Mononuclear cell (primary cell): ENCODE measurements around the gene GADL1. TPM values are rescaled to one million over a fixed set of nuclear protein-coding genes. Genes with fewer than 3 reads are reported as not detected.

ENCODE experiments used
- H3K27me3 ChIP-seq: 2 replicates; pipeline ENCODE4 v1.6.0; 2011; ENCODE audit warnings: low read length, control low read depth; ENCODE audit not compliant: insufficient read depth
- H3K4me1 ChIP-seq: 2 replicates; pipeline ENCODE4 v1.5.1; 2011; ENCODE audit warnings: mild to moderate bottlenecking, low read length, control low read depth; ENCODE audit not compliant: insufficient read depth
- H3K4me3 ChIP-seq: 2 replicates; pipeline ENCODE4 v1.5.1; 2011; ENCODE audit warnings: mild to moderate bottlenecking, low read length, moderate library complexity
- H3K9me3 ChIP-seq: 2 replicates; pipeline ENCODE4 v1.5.1; 2011; ENCODE audit warnings: low read depth, mild to moderate bottlenecking, control low read depth, low read length
- total RNA-seq: library from RNA; depleted of rRNA; stranded (reverse); fragments of >200 nt; gene quantifications from one replicate; pipeline ENCODE4 v1.2.3, GENCODE V29; 2012

GADL1 gene
- total RNA-seq, 1 donor = 0.94 TPM

- H3K27me3 ChIP-seq = no peaks in the 10 kb centered on the region
- H3K4me1 ChIP-seq = no peaks in the 10 kb centered on the region
- H3K4me3 ChIP-seq = no peak overlapping the region
- H3K9me3 ChIP-seq = no peaks in the 10 kb centered on the region
Measured at GRCh38 chr3:30908456-30909037, 14.1 kb upstream of the GADL1 start.

GRCh38 chr3:30904996-30905395 lies 10.5 kb upstream of the GADL1 start:
- H3K4me1 ChIP-seq = no peaks in the 10 kb centered on the region
- no peak overlapping the region for H3K4me3 ChIP-seq
- H3K27me3 ChIP-seq = no peaks in the 10 kb centered on the region
- H3K9me3 ChIP-seq = no peaks in the 10 kb centered on the region

- H3K4me3 ChIP-seq = no peak overlapping the region
- peaks cover 9% of the 10 kb centered on the region for H3K4me1 ChIP-seq
- H3K9me3 ChIP-seq = no peaks in the 10 kb centered on the region
- peaks cover 37% of the 10 kb centered on the region for H3K27me3 ChIP-seq
Measured at GRCh38 chr3:30895329-30895728, 868 bp upstream of the GADL1 start.

GRCh38 chr3:30893678-30894325 lies 659 bp downstream of the GADL1 start:
- no peaks in the 10 kb centered on the region for H3K9me3 ChIP-seq
- no peak overlapping the region for H3K4me3 ChIP-seq
- peaks cover 9% of the 10 kb centered on the region for H3K4me1 ChIP-seq
- peaks cover 37% of the 10 kb centered on the region for H3K27me3 ChIP-seq

- no peak overlapping the region for H3K4me3 ChIP-seq
- H3K4me1 ChIP-seq = peaks cover 9% of the 10 kb centered on the region
- no peaks in the 10 kb centered on the region for H3K9me3 ChIP-seq
- H3K27me3 ChIP-seq = peaks cover 33% of the 10 kb centered on the region
Measured at GRCh38 chr3:30890907-30891306, 3.6 kb downstream of the GADL1 start.

- Histone ChIP-seq H3K9me3 (no peaks in the 10 kb centered on the region), H3K4me1 (no peaks in the 10 kb centered on the region), H3K4me3 (no peak overlapping the region), H3K27me3 (peaks cover 6% of the 10 kb centered on the region)
Measured at GRCh38 chr3:30886888-30887287, 7.6 kb downstream of the GADL1 start.

- no peaks in the 10 kb centered on the region for H3K27me3 ChIP-seq
- H3K4me1 ChIP-seq = no peaks in the 10 kb centered on the region
- H3K4me3 ChIP-seq = no peak overlapping the region
- H3K9me3 ChIP-seq = no peaks in the 10 kb centered on the region
Measured at GRCh38 chr3:30878862-30879261, 15.6 kb downstream of the GADL1 start.

GRCh38 chr3:30875505-30875904 lies 19.0 kb downstream of the GADL1 start:
- H3K9me3 ChIP-seq = no peaks in the 10 kb centered on the region
- no peaks in the 10 kb centered on the region for H3K4me1 ChIP-seq
- no peak overlapping the region for H3K4me3 ChIP-seq
- no peaks in the 10 kb centered on the region for H3K27me3 ChIP-seq

GRCh38 chr3:30873671-30874070 lies 20.8 kb downstream of the GADL1 start:
- Histone ChIP-seq H3K27me3 (no peaks in the 10 kb centered on the region), H3K4me3 (no peak overlapping the region), H3K9me3 (no peaks in the 10 kb centered on the region), H3K4me1 (no peaks in the 10 kb centered on the region)

GRCh38 chr3:30872879-30873278 lies 21.6 kb downstream of the GADL1 start:
- Histone ChIP-seq H3K9me3 (no peaks in the 10 kb centered on the region), H3K4me1 (no peaks in the 10 kb centered on the region), H3K27me3 (no peaks in the 10 kb centered on the region), H3K4me3 (no peak overlapping the region)

- no peaks in the 10 kb centered on the region for H3K27me3 ChIP-seq
- no peak overlapping the region for H3K4me3 ChIP-seq
- no peaks in the 10 kb centered on the region for H3K4me1 ChIP-seq
- H3K9me3 ChIP-seq = no peaks in the 10 kb centered on the region
Measured at GRCh38 chr3:30871720-30872119, 22.7 kb downstream of the GADL1 start.

GRCh38 chr3:30864836-30865235 lies 29.6 kb downstream of the GADL1 start:
- no peaks in the 10 kb centered on the region for H3K9me3 ChIP-seq
- no peak overlapping the region for H3K4me3 ChIP-seq
- no peaks in the 10 kb centered on the region for H3K4me1 ChIP-seq
- H3K27me3 ChIP-seq = no peaks in the 10 kb centered on the region

GRCh38 chr3:30864132-30864531 lies 30.3 kb downstream of the GADL1 start:
- H3K4me3 ChIP-seq = no peak overlapping the region
- H3K9me3 ChIP-seq = no peaks in the 10 kb centered on the region
- no peaks in the 10 kb centered on the region for H3K4me1 ChIP-seq
- H3K27me3 ChIP-seq = no peaks in the 10 kb centered on the region

GRCh38 chr3:30862004-30862403 lies 32.5 kb downstream of the GADL1 start:
- H3K27me3 ChIP-seq = no peaks in the 10 kb centered on the region
- H3K9me3 ChIP-seq = no peaks in the 10 kb centered on the region
- no peaks in the 10 kb centered on the region for H3K4me1 ChIP-seq
- no peak overlapping the region for H3K4me3 ChIP-seq

- Histone ChIP-seq H3K4me1 (no peaks in the 10 kb centered on the region), H3K4me3 (no peak overlapping the region), H3K9me3 (no peaks in the 10 kb centered on the region), H3K27me3 (no peaks in the 10 kb centered on the region)
Measured at GRCh38 chr3:30858894-30859389, 35.5 kb downstream of the GADL1 start.
